Stimulated activated CD4-positive, alpha-beta T cell treated with anti-CD3 and anti-CD28 coated beads, Interleukin-4, amount 100 ng/mL, for 24 hours (primary cell): ENCODE results near the gene CSNK1G2.
"Not testable (repeated sequence)": the region's sequence is repeated elsewhere in the genome, so short reads cannot be mapped to it uniquely, and the experiment has no call there.

ENCODE experiments used
- DNase-seq: peaks from one replicate; pipeline ENCODE4 v3.0.0-alpha.2; 2020

CSNK1G2 gene

GRCh38 chr19:1970003-1970805 lies 29.2 kb downstream of the CSNK1G2 start:
- DNase-seq = no peak

- no peak for DNase-seq
Measured at GRCh38 chr19:1970806-1971502, 30.0 kb downstream of the CSNK1G2 start.

- no peak for DNase-seq
Measured at GRCh38 chr19:1974381-1975161, 33.6 kb downstream of the CSNK1G2 start.

DNA sequence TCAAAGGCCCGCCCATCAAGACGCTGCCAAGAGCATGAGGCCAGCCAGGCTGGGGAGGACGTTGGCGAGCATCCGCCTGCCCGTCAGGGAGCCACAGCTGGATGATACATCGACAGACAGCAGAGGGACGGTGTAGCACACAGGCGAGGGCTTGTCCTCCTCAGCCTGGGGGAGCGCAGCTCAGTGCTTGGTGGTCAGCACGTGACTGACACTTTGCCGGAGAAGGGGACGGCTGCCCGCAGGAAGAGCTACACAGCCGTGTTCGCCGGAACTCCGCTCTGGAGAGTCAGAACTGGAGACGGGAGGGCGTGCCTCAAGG lies 34.1 kb downstream of the CSNK1G2 start:
- DNase-seq = no peak

DNA sequence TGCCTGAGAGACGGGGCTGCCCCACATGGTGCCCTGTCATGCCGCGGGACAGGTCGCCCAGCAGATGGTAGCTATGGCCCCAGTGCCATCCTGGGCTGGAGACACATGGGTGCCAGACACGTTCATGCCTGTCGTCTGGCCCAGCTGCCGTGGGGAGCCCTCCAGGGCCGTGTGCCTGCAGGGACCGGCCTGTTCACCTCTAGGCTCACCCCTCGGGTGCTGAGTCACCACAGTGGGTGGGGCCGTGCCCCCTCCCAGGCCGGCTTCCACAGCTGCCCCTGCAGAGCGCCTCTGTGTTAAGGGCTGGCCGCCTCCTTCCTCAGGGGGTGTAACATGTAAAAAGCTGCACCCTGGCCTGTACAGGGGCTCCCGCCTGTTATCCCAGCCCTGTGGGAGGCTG lies 36.1 kb downstream of the CSNK1G2 start:
- no peak for DNase-seq

DNA sequence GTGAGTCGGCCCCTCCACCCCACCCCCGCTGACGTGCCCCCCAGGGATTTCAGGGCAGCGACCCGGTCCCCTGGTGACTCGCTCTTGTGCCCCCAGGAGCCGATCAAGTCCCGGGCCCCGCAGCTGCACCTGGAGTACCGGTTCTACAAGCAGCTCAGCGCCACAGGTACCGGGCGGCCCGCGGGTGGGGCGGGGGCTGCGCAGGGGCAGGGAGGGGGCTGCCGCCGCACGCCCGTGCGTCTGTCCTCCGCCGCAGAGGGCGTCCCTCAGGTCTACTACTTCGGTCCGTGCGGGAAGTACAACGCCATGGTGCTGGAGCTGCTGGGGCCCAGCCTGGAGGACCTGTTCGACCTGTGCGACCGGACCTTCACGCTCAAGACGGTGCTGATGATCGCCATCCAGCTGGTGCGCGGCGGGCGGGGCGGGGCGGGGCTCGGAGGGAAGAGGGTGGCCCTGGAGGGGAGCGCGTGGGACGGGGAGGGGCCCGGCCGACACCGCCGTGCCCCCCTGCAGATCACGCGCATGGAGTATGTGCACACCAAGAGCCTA lies 37.4 kb downstream of the CSNK1G2 start:
- DNase-seq = no peak

DNA sequence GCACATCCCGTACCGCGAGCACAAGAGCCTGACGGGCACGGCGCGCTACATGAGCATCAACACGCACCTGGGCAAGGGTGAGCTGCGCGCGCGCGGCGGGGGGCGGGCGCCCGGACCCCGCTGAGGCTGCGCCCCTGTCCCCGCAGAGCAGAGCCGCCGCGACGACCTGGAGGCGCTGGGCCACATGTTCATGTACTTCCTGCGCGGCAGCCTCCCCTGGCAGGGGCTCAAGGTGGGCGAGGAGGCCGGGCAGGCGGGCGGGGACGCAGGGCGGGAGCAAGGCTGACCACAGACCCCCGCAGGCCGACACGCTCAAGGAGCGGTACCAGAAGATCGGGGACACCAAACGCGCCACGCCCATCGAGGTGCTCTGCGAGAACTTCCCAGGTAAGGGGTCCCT lies 38.0 kb downstream of the CSNK1G2 start:
- no peak for DNase-seq

DNA sequence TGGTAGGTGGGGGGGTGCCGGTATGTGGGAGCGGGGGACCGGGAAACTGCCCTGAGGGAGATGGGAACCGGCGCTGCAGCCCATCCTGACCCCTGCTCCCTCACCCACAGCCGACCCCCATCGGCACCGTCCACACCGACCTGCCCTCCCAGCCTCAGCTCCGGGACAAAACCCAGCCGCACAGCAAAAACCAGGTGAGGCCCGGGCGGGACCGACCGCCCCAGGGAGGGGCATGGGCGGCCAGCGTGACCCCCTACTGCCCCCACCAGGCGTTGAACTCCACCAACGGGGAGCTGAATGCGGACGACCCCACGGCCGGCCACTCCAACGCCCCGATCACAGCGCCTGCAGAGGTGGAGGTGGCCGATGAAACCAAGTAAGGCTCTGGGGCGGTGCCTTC lies 38.7 kb downstream of the CSNK1G2 start:
- DNase-seq = no peak

DNA sequence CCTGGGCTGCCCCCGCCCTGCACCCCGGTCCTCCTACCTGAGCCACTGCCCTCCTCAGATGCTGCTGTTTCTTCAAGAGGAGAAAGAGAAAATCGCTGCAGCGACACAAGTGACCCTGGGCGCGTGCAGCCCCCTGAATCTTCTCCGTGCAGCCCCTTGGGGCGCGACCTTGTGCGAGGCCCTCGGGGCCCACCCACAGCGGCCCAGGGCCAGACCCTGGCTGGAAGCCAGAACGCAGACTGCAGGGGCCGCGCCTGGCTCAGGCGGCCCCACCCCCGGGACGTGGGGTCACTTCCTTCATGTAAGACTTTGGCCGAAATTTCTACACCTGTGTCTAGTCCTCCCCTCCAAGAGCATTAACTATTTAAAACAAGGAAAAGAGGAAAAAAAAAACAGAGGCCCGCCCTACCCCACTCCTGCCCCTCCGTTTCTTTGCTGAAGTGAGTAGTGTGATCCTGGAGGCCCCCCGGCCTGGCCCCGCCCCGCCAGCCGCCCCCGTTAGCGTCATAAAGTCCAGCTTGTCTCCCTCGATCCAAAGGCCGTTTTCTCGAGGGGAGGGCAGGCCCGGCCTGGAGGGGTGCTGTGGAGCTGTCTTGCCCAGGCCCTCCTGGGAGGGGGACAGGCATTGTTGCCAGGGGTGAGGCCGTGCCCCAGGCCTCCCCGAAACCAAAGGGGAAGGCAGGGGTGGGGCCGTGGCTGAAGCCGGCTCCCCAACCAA lies 39.3 kb downstream of the CSNK1G2 start:
- no peak for DNase-seq

GRCh38 chr19:1980809-1981181 lies 39.8 kb downstream of the CSNK1G2 start:
- DNase-seq = no peak

- no peak for DNase-seq
Measured at GRCh38 chr19:1981253-1981652, 40.3 kb downstream of the CSNK1G2 start.

DNA sequence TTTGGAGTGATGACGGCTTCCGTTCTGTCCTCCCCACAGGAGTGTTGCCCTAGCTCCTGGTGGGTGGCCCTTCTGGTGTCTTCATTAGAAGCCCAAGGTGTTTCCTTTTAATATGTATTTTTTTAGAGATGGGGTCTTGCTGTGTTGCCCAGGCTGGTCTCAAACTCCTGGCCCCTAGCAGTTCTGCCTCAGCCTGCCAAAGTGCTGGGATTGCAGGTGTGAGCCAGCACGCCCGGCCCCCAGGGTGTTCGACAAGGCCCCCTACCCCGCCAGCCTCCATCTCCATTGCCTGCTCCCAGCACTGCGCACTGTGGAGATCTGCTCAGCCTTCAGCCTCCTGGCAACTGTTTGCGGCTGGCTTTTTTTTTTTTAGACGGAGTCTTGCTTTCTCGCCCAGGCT lies 43.4 kb downstream of the CSNK1G2 start:
- DNase-seq = no peak

GRCh38 chr19:1985588-1986356 lies 44.8 kb downstream of the CSNK1G2 start:
- DNase-seq = no peak

DNA sequence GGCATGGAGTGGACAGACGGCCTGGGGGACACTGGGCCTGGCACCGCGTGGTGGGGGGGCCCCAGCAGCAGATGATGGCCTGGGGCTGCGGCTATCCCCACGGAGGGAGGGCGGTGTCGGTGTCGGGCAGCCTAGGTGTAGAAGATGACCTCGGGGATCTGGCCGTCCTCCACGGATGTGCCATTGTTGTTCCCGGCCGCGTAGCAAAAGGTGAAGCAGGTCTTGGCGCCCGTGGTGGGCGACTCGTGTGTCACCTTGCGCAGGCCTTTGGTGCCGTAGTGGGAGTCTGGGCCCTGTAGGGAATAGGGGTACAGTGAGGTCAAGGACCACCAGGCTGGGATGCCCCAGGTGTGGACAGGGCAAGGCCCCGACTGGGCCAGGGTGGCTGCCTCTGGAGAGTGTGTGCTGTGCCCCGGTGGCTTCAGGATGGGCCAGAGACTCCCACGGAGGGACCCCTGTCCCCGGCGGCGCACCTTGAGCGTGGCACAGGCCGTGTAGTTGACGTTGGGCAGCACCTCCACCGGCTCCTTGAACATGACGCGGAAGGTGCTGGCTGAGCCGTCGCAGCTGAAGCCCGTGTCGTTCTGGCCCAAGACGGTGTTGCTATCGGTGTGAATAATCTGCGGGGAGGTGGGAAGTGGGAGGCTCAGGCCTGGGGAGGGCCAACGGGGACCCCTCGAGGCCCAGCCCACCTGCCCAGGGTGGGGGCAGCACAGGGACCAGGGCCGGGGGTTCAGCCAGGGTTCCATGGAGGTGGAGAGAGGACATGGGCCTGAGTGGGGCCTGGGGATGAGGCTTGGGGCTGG lies 45.6 kb downstream of the CSNK1G2 start:
- no peak for DNase-seq

DNA sequence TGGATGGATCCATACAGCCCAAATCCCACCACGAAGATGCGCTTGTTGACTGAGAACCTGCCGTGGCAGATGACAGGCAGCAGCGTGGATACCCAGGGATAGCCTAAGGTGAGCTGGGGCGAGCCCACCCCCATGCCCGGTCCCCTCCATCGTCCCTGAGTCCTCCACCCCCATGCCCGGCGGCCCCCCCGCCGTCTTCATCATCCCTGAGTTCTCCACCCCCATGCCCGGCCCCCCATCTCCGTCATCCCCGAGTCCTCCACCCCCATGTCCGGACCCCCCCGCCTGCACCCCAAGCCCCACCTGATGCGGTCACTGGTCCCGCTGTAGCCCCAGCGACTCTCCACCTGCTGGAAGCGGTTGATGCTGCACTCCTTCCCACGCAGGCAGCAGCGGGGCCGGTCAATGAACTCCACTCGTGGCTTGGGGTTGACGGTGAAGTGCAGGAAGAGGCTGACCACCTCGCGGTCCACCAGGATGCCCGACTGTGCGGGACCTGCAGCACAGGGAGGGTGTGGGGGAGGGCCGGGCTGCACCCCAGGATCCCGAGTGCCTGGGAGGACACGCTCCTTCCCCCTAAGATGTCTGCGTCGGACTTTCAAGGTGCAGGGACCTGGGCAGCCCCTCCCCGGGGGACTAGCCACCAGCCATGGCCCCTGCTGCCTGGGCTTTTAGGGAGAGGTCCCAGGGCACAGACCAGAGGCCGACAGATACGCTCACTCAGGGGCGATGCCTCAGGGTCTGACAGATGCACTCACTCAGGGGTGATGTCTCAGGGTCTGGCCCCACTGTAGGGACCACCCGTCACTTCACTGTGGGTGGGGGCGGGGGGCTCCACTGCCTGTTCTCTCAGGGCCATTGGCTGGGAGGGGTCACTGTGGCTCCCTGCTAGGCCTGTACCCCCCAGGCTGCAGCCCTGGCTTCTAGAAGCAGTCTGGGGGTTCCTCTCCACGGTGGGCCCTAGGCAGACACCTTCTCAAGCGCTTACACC lies 46.5 kb downstream of the CSNK1G2 start:
- no peak for DNase-seq

- not testable (repeated sequence) for DNase-seq
Measured at GRCh38 chr19:1988464-1988863, 47.5 kb downstream of the CSNK1G2 start.

- no peak for DNase-seq
Measured at GRCh38 chr19:1989513-1990229, 48.7 kb downstream of the CSNK1G2 start.

GRCh38 chr19:1990230-1991017 lies 49.5 kb downstream of the CSNK1G2 start:
- DNase-seq = no peak
